ENCODE measurements around the gene TMEM131. TPM values are rescaled to one million over a fixed set of nuclear protein-coding genes. Genes with fewer than 3 reads are reported as not detected.

Gene TMEM131
- total RNA-seq, 1 experiment from 2014 or later = 21.9 TPM

- DNase-seq (ENCODE audit: low spot score) = no peak
- Mint-ChIP-seq H3K4me3 (no peak overlapping the region), H3K9me3 (no peaks in the 10 kb centered on the region), H3K4me1 (peaks cover 37% of the 10 kb centered on the region), H3K36me3 (no peaks in the 10 kb centered on the region), H3K27ac (no peak overlapping the region), H3K27me3 (ENCODE audit: low read depth) (no peaks in the 10 kb centered on the region; the same call in 1 of the 2 replicates)
- ATAC-seq = no peak
- ChIA-PET POLR2A (no interaction called here), CTCF (interaction anchor here (0.7 to 3.5 kb wide), 2 partner anchors 24 to 71 kb away, joined by 3 to 13 read pairs; partner anchors contain the start of gene COX5B)
- no peak for TF ChIP-seq AFF4 (CRISPR knock-in tag; IDR thresholded peaks at IDR 0.05; ENCODE audit: borderline replicate concordance)
- TF ChIP-seq ZBTB21 (CRISPR knock-in tag; IDR thresholded peaks at IDR 0.05; ENCODE audit: borderline replicate concordance) = no peak
- no peak for TF ChIP-seq CBFB (CRISPR knock-in tag; IDR thresholded peaks at IDR 0.05; ENCODE audit: low read depth)
- TF ChIP-seq NFE2L1 (CRISPR knock-in tag; IDR thresholded peaks at IDR 0.05) = no peak
Observed at GRCh38 chr2:97716695-97717612, 278.8 kb downstream of the TMEM131 start.

- no peaks in the 10 kb centered on the region for H3K36me3 Mint-ChIP-seq
- no peak overlapping the region for H3K4me3 Mint-ChIP-seq
- no peak overlapping the region for H3K27ac Mint-ChIP-seq
- no peak for TF ChIP-seq ATF3 (CRISPR knock-in tag; conservative IDR thresholded peaks at IDR 0.05)
- no peak for TF ChIP-seq MLX (CRISPR knock-in tag; IDR thresholded peaks at IDR 0.05)
- TF ChIP-seq ZNF138 (CRISPR knock-in tag; conservative IDR thresholded peaks at IDR 0.05) = no peak
- no peak for TF ChIP-seq KAT7 (CRISPR knock-in tag; IDR thresholded peaks at IDR 0.05; ENCODE audit: borderline replicate concordance)
- ChIA-PET POLR2A (interaction anchor here (0.6 kb wide), 1 partner anchor 750 kb away, joined by 3 read pairs; no protein-coding TSS in a partner anchor), CTCF (interaction anchor here (3.5 to 9.2 kb wide), 2 partner anchors 17 to 25 kb away, joined by 13 to 124 read pairs; no protein-coding TSS in a partner anchor)
- peaks cover 35% of the 10 kb centered on the region for H3K4me1 Mint-ChIP-seq
- ATAC-seq (no peak), DNase-seq (ENCODE audit: low spot score) (no peak)
- H3K9me3 Mint-ChIP-seq = no peaks in the 10 kb centered on the region
- no peaks in the 10 kb centered on the region; the same call in 1 of the 2 replicates for H3K27me3 Mint-ChIP-seq (ENCODE audit: low read depth)
Observed at GRCh38 chr2:97715951-97716694, 279.6 kb downstream of the TMEM131 start.

GRCh38 chr2:97714950-97715652 lies 280.6 kb downstream of the TMEM131 start:
- ChIA-PET POLR2A (no interaction called here), CTCF (interaction anchor here (0.8 to 9.2 kb wide), 5 partner anchors 16 to 124 kb away, joined by 4 to 124 read pairs (median 5); no protein-coding TSS in a partner anchor)
- no peak for ATAC-seq
- Mint-ChIP-seq H3K4me3 (no peak overlapping the region), H3K27me3 (ENCODE audit: low read depth) (peaks cover 2% of the 10 kb centered on the region), H3K9me3 (peaks cover under 1% of the 10 kb centered on the region; the same call in 1 of the 2 replicates), H3K36me3 (no peaks in the 10 kb centered on the region), H3K27ac (no peak overlapping the region), H3K4me1 (peaks cover 25% of the 10 kb centered on the region)
- DNase-seq (ENCODE audit: low spot score) = no peak
- TF ChIP-seq ZNF281 (CRISPR knock-in tag; IDR thresholded peaks at IDR 0.05) = no peak
- TF ChIP-seq ATF6 (CRISPR knock-in tag; IDR thresholded peaks at IDR 0.05) = no peak
- TF ChIP-seq ZSCAN18 (CRISPR knock-in tag; IDR thresholded peaks at IDR 0.05) = no peak
- no peak for TF ChIP-seq ATF3 (CRISPR knock-in tag; conservative IDR thresholded peaks at IDR 0.05)
- no peak for TF ChIP-seq ATF1 (CRISPR knock-in tag; IDR thresholded peaks at IDR 0.05)

All from WTC11 (cell line).